ENCODE measurements around the gene NIPAL3. TPM values are rescaled to one million over a fixed set of nuclear protein-coding genes. Genes with fewer than 3 reads are reported as not detected.

The NIPAL3 gene
- total RNA-seq, 1 experiment from 2014 or later: 6.5 TPM

DNA sequence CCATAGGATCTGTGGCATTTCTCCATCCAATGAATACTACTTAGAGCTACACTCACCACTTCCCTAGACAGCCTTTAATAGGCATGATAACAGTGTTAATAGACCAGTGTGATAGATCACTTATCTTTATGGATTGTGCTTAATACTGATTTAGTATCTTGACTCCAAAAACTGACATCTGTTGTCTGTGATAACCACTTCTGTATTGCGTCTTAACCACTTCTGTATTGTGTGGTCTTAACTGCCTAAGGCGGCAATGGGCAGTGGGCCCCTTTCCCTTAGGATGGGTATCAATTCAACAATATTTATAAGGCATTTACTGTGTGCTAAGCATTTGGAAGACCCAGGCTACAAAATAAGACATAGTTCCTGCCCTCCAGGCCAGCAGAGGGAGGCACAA, 55.0 kb downstream of the NIPAL3 start:
- no peak for DNase-seq (ENCODE audit: low spot score)
- no peak for TF ChIP-seq EZH2 (IDR thresholded peaks at IDR 0.05; ENCODE audit: borderline replicate concordance, low read depth, low read length, poor library complexity, severe bottlenecking)
- TF ChIP-seq, protein P1, sequence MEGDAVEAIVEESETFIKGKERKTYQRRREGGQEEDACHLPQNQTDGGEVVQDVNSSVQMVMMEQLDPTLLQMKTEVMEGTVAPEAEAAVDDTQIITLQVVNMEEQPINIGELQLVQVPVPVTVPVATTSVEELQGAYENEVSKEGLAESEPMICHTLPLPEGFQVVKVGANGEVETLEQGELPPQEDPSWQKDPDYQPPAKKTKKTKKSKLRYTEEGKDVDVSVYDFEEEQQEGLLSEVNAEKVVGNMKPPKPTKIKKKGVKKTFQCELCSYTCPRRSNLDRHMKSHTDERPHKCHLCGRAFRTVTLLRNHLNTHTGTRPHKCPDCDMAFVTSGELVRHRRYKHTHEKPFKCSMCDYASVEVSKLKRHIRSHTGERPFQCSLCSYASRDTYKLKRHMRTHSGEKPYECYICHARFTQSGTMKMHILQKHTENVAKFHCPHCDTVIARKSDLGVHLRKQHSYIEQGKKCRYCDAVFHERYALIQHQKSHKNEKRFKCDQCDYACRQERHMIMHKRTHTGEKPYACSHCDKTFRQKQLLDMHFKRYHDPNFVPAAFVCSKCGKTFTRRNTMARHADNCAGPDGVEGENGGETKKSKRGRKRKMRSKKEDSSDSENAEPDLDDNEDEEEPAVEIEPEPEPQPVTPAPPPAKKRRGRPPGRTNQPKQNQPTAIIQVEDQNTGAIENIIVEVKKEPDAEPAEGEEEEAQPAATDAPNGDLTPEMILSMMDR (conservative IDR thresholded peaks at IDR 0.05; ENCODE audit: low read depth, low read length): no peak
- ChIA-PET POLR2A (ENCODE audit: low non-redundant PET) (no interaction called here), CTCF (no interaction called here)
- peaks cover 8% of the 10 kb centered on the region for H3K4me1 ChIP-seq (ENCODE audit: insufficient read depth, low read length, poor library complexity, severe bottlenecking)
- no peak overlapping the region for H3K27ac ChIP-seq (ENCODE audit: low read depth, low read length, poor library complexity, severe bottlenecking)
- BruUV-seq (replicated peaks): no TSS peak
- no peaks in the 10 kb centered on the region for H3K9me3 ChIP-seq (ENCODE audit: low read depth, low read length, poor library complexity, severe bottlenecking)
- no peaks in the 10 kb centered on the region for H3K36me3 ChIP-seq (ENCODE audit: insufficient read depth, low read length, poor library complexity, severe bottlenecking)
- H3K27me3 ChIP-seq (replicated peaks; ENCODE audit: insufficient read depth, low read depth, low read length, poor library complexity): no peaks in the 10 kb centered on the region
- intact Hi-C loops (cut with micrococcal nuclease; ENCODE audit: unreplicated experiment): no loop called here
- no peak overlapping the region for H3K4me3 ChIP-seq (ENCODE audit: low read depth, low read length, poor library complexity, severe bottlenecking)

DNA sequence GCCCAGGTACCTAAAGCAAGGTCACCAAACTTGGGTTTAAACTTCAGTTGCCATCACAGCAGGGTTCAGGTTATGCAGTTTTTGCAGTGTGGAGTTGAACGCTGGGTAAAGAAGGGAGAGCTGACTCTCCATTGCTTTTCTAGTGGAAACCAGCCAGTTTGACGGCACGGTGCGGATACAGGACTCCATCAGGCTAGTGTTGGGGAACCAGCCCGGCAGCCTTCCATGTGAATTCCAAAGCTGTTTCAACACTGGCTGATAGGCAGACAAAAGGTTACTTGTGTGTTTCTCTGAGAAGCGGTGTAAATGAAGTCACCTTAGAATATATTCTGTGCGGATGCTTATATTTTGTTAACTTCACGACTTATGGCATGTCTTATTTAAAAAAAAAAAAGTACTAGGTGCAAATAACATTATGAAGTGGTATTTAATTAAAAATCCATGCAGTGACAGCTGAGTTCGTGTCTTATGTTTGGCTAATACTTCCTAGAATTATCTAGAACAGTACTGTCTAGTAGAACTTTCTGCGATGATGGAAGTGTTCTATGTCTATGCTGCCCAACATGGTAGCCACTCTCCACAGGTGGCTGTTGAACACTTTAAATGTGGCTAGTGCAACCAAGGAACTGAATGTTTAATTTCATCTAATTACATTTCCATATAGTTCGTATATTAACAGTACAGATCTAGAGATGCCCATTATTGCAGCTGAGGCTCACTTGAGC, 57.1 kb downstream of the NIPAL3 start:
- Histone ChIP-seq H3K9me3 (ENCODE audit: low read depth, low read length, poor library complexity, severe bottlenecking) (no peaks in the 10 kb centered on the region), H3K36me3 (ENCODE audit: insufficient read depth, low read length, poor library complexity, severe bottlenecking) (no peaks in the 10 kb centered on the region), H3K4me1 (ENCODE audit: insufficient read depth, low read length, poor library complexity, severe bottlenecking) (peaks cover 8% of the 10 kb centered on the region), H3K27me3 (replicated peaks; ENCODE audit: insufficient read depth, low read depth, low read length, poor library complexity) (no peaks in the 10 kb centered on the region), H3K4me3 (ENCODE audit: low read depth, low read length, poor library complexity, severe bottlenecking) (no peak overlapping the region), H3K27ac (ENCODE audit: low read depth, low read length, poor library complexity, severe bottlenecking) (no peak overlapping the region)
- TF ChIP-seq, protein P1 (conservative IDR thresholded peaks at IDR 0.05; ENCODE audit: low read depth, low read length): no peak
- no peak for TF ChIP-seq EZH2 (IDR thresholded peaks at IDR 0.05; ENCODE audit: borderline replicate concordance, low read depth, low read length, poor library complexity, severe bottlenecking)
- BruUV-seq (replicated peaks): no TSS peak
- ChIA-PET CTCF (no interaction called here), POLR2A (ENCODE audit: low non-redundant PET) (no interaction called here)
- intact Hi-C loops (cut with micrococcal nuclease; ENCODE audit: unreplicated experiment): no loop called here
- DNase-seq (ENCODE audit: low spot score): no peak

- intact Hi-C loops (cut with micrococcal nuclease; ENCODE audit: unreplicated experiment): no loop called here
- Histone ChIP-seq H3K4me3 (ENCODE audit: low read depth, low read length, poor library complexity, severe bottlenecking) (no peak overlapping the region), H3K4me1 (ENCODE audit: insufficient read depth, low read length, poor library complexity, severe bottlenecking) (no peaks in the 10 kb centered on the region), H3K9me3 (ENCODE audit: low read depth, low read length, poor library complexity, severe bottlenecking) (no peaks in the 10 kb centered on the region), H3K27ac (ENCODE audit: low read depth, low read length, poor library complexity, severe bottlenecking) (no peak overlapping the region), H3K27me3 (replicated peaks; ENCODE audit: insufficient read depth, low read depth, low read length, poor library complexity) (no peaks in the 10 kb centered on the region), H3K36me3 (ENCODE audit: insufficient read depth, low read length, poor library complexity, severe bottlenecking) (no peaks in the 10 kb centered on the region)
- POLR2A ChIA-PET (ENCODE audit: low non-redundant PET): no interaction called here
- CTCF ChIA-PET: no interaction called here
- BruUV-seq (replicated peaks): no TSS peak
- no peak for DNase-seq (ENCODE audit: low spot score)
- no peak for TF ChIP-seq EZH2 (IDR thresholded peaks at IDR 0.05; ENCODE audit: borderline replicate concordance, low read depth, low read length, poor library complexity, severe bottlenecking)
- TF ChIP-seq, protein P1 (conservative IDR thresholded peaks at IDR 0.05; ENCODE audit: low read depth, low read length): no peak
These were observed 58.6 kb downstream of the NIPAL3 start for GRCh38 chr1:24474193-24474592.
